ENCODE results near the gene MAGEF1.

Gene MAGEF1

GRCh38 chr3:184688251-184688881 is 23.5 kb downstream of the MAGEF1 start:
- no peak for DNase-seq

GRCh38 chr3:184687363-184688015 is 24.4 kb downstream of the MAGEF1 start:
- DNase-seq: no peak

GRCh38 chr3:184685646-184686045 is 26.2 kb downstream of the MAGEF1 start:
- no peak for DNase-seq

GRCh38 chr3:184685055-184685454 is 26.8 kb downstream of the MAGEF1 start:
- no peak for DNase-seq

- no peak for DNase-seq
Measured at GRCh38 chr3:184683900-184684560, 27.8 kb downstream of the MAGEF1 start.

GRCh38 chr3:184683234-184683633 is 28.6 kb downstream of the MAGEF1 start:
- DNase-seq: no peak

- DNase-seq: no peak
Measured at GRCh38 chr3:184682671-184683070, 29.2 kb downstream of the MAGEF1 start.

GRCh38 chr3:184680385-184681345 is 31.2 kb downstream of the MAGEF1 start:
- DNase-seq: no peak

GRCh38 chr3:184679056-184679816 is 32.6 kb downstream of the MAGEF1 start:
- DNase-seq: no peak

GRCh38 chr3:184678317-184679055 is 33.4 kb downstream of the MAGEF1 start:
- DNase-seq: no peak

- no peak for DNase-seq
Measured at GRCh38 chr3:184677344-184678316, 34.2 kb downstream of the MAGEF1 start.

- no peak for DNase-seq
Measured at GRCh38 chr3:184676927-184677326, 34.9 kb downstream of the MAGEF1 start.

GRCh38 chr3:184674626-184675025 is 37.2 kb downstream of the MAGEF1 start:
- no peak for DNase-seq

GRCh38 chr3:184672977-184673870 is 38.6 kb downstream of the MAGEF1 start:
- no peak for DNase-seq

GRCh38 chr3:184672335-184672734 is 39.5 kb downstream of the MAGEF1 start:
- no peak for DNase-seq

GRCh38 chr3:184670091-184670602 is 41.7 kb downstream of the MAGEF1 start:
- no peak for DNase-seq

GRCh38 chr3:184669578-184669977 is 42.3 kb downstream of the MAGEF1 start:
- DNase-seq: no peak

- DNase-seq: no peak
Measured at GRCh38 chr3:184666442-184666841, 45.4 kb downstream of the MAGEF1 start.

GRCh38 chr3:184665101-184665500 is 46.8 kb downstream of the MAGEF1 start:
- DNase-seq: no peak

Data from activated gamma-delta T cell treated with Interleukin-2 at 50 U/mL for 16 hours (primary cell).